Measurements from ENCODE around the gene SLC37A2.

Gene SLC37A2

GRCh38 chr11:125071846-125072217 is 8.7 kb downstream of the SLC37A2 start:
- no peak for DNase-seq

- no peak for DNase-seq
Measured at GRCh38 chr11:125072218-125072960, 9.3 kb downstream of the SLC37A2 start.

GRCh38 chr11:125072961-125073590 is 10.0 kb downstream of the SLC37A2 start:
- no peak for DNase-seq

GRCh38 chr11:125073616-125074483 is 10.7 kb downstream of the SLC37A2 start:
- DNase-seq, result no peak

- DNase-seq, result no peak
Measured at GRCh38 chr11:125074511-125075241, 11.6 kb downstream of the SLC37A2 start.

- no peak for DNase-seq
Measured at GRCh38 chr11:125075242-125075625, 12.1 kb downstream of the SLC37A2 start.

GRCh38 chr11:125075900-125076317 is 12.8 kb downstream of the SLC37A2 start:
- DNase-seq, result no peak

- no peak for DNase-seq
Measured at GRCh38 chr11:125076378-125076945, 13.4 kb downstream of the SLC37A2 start.

- no peak for DNase-seq
Measured at GRCh38 chr11:125078016-125078415, 14.9 kb downstream of the SLC37A2 start.

GRCh38 chr11:125078516-125079140 is 15.5 kb downstream of the SLC37A2 start:
- DNase-seq, result no peak

- DNase-seq, result no peak
Measured at GRCh38 chr11:125079151-125079877, 16.2 kb downstream of the SLC37A2 start.

GRCh38 chr11:125079878-125080530 is 16.9 kb downstream of the SLC37A2 start:
- DNase-seq, result no peak

GRCh38 chr11:125080531-125080911 is 17.4 kb downstream of the SLC37A2 start:
- DNase-seq, result no peak

- no peak for DNase-seq
Measured at GRCh38 chr11:125081098-125081798, 18.1 kb downstream of the SLC37A2 start.

- DNase-seq, result no peak
Measured at GRCh38 chr11:125082040-125082439, 18.9 kb downstream of the SLC37A2 start.

GRCh38 chr11:125082611-125083311 is 19.7 kb downstream of the SLC37A2 start:
- no peak for DNase-seq

- DNase-seq, result no peak
Measured at GRCh38 chr11:125083312-125084056, 20.4 kb downstream of the SLC37A2 start.

GRCh38 chr11:125084057-125084416 is 20.9 kb downstream of the SLC37A2 start:
- no peak for DNase-seq

GRCh38 chr11:125084761-125085231 is 21.7 kb downstream of the SLC37A2 start:
- no peak for DNase-seq

All from DMS79 (cell line).